Neural cell (in vitro differentiated cells): ENCODE measurements around the gene HS6ST1. TPM values are rescaled to one million over a fixed set of nuclear protein-coding genes. Genes with fewer than 3 reads are reported as not detected.
"Not testable (repeated sequence)": the region's sequence is repeated elsewhere in the genome, so short reads cannot be mapped to it uniquely, and the experiment has no call there.

ENCODE experiments used
- H2AFZ ChIP-seq: fragments of 200-600, 300-800 bp; sonication (generic), shearing (Covaris generic); 2 replicates; pipeline ENCODE4 v1.6.0; 2014; ENCODE audit warnings: low read depth, mild to moderate bottlenecking, antibody characterized with exemption, low read length, moderate library complexity
- H3F3A ChIP-seq: fragments of 200-600 bp; shearing (Covaris generic); 2 replicates; pipeline ENCODE4 v1.6.1; 2016; ENCODE audit warnings: mild to moderate bottlenecking, moderate library complexity, mixed read lengths, antibody characterized with exemption, low read length; ENCODE audit not compliant: insufficient read depth, poor library complexity, severe bottlenecking
- H3K27ac ChIP-seq: fragments of 200-600, 300-800 bp; sonication (generic), shearing (Covaris generic); 2 replicates; pipeline ENCODE4 v1.5.1; 2014; ENCODE audit warnings: mild to moderate bottlenecking, low read length, moderate library complexity
- H3K27me3 ChIP-seq: fragments of 300-800, 200-600 bp; sonication (generic), shearing (Covaris generic); 2 replicates; pipeline ENCODE4 v1.6.0; 2014; ENCODE audit warnings: mild to moderate bottlenecking, low read depth, low read length, moderate library complexity; ENCODE audit not compliant: insufficient read depth
- H3K36me3 ChIP-seq: fragments of 300-800, 200-600 bp; sonication (generic), shearing (Covaris generic); 2 replicates; pipeline ENCODE4 v1.5.1; 2014; ENCODE audit warnings: mild to moderate bottlenecking, antibody characterized with exemption, low read length, moderate library complexity; ENCODE audit not compliant: insufficient read depth
- H3K4me2 ChIP-seq: fragments of 300-800, 200-600 bp; sonication (generic), shearing (Covaris generic); 2 replicates; pipeline ENCODE4 v1.6.0; 2014; ENCODE audit warnings: mild to moderate bottlenecking, low read length
- H3K4me3 ChIP-seq: fragments of 300-800, 200-600 bp; sonication (generic), shearing (Covaris generic); 2 replicates; pipeline ENCODE4 v1.5.1; 2014; ENCODE audit warnings: mild to moderate bottlenecking, low read length, moderate library complexity
- H3K79me2 ChIP-seq: fragments of 200-600 bp; shearing (Covaris generic); replicated peaks from 2 replicates; pipeline ENCODE4 v1.6.0; 2014; ENCODE audit warnings: mild to moderate bottlenecking, low read length, moderate library complexity; ENCODE audit not compliant: insufficient read depth
- H3K9ac ChIP-seq: fragments of 300-800, 200-600 bp; sonication (generic), shearing (Covaris generic); 2 replicates; pipeline ENCODE4 v1.6.1; 2016; ENCODE audit warnings: mild to moderate bottlenecking, low read length, mixed read lengths
- H3K9me2 ChIP-seq: fragments of 200-600 bp; shearing (Covaris generic); 2 replicates; pipeline ENCODE4 v1.6.1; 2016; ENCODE audit warnings: mild to moderate bottlenecking, low read length, mixed read lengths; ENCODE audit not compliant: insufficient read depth
- H3K9me3 ChIP-seq: fragments of 200-600, 300-800 bp; sonication (generic), shearing (Covaris generic); 2 replicates; pipeline ENCODE4 v1.6.1; 2016; ENCODE audit warnings: mild to moderate bottlenecking, mixed run types, low read length, moderate library complexity, mixed read lengths
- H4K20me1 ChIP-seq: fragments of 200-600 bp; shearing (Covaris generic); 2 replicates; pipeline ENCODE4 v1.6.1; 2016; ENCODE audit warnings: mild to moderate bottlenecking, mixed run types; ENCODE audit not compliant: insufficient read depth
- CTCF ChIP-seq: fragments of 450-650 bp; IDR thresholded peaks from 2 replicates; pipeline ENCODE4 v1.5.1; 2014; ENCODE audit warnings: antibody characterized with exemption, mild to moderate bottlenecking, moderate library complexity; ENCODE audit not compliant: poor library complexity, severe bottlenecking
- EP300 ChIP-seq: fragments of 450-650 bp; conservative IDR thresholded peaks from 2 replicates; pipeline ENCODE4 v1.6.1; 2014; ENCODE audit warnings: antibody characterized with exemption, mild to moderate bottlenecking, moderate library complexity; ENCODE audit not compliant: poor library complexity, severe bottlenecking
- EZH2 ChIP-seq: fragments of 200-600, 300-800 bp; shearing (Covaris generic), sonication (generic); IDR thresholded peaks from 2 replicates; pipeline ENCODE4 v1.6.1; 2014; ENCODE audit warnings: antibody characterized with exemption, low read length, borderline replicate concordance, mild to moderate bottlenecking; ENCODE audit not compliant: insufficient read depth, poor library complexity, severe bottlenecking
- MXI1 ChIP-seq: fragments of 450-650 bp; conservative IDR thresholded peaks from 2 replicates; pipeline ENCODE4 v1.6.1; 2014; ENCODE audit warnings: antibody characterized with exemption, mild to moderate bottlenecking; ENCODE audit not compliant: poor library complexity, severe bottlenecking
- POLR2AphosphoS5 ChIP-seq: IDR thresholded peaks from 2 replicates; pipeline ENCODE4 v1.6.1; 2012
- RAD21 ChIP-seq: fragments of 450-650 bp; conservative IDR thresholded peaks from 2 replicates; pipeline ENCODE4 v1.6.1; 2014; ENCODE audit warnings: antibody characterized with exemption, mild to moderate bottlenecking, moderate library complexity
- REST ChIP-seq: IDR thresholded peaks from 2 replicates; pipeline ENCODE4 v1.6.1; 2012; ENCODE audit warnings: borderline replicate concordance
- SMC3 ChIP-seq: fragments of 450-650 bp; conservative IDR thresholded peaks from 2 replicates; pipeline ENCODE4 v1.6.1; 2014; ENCODE audit warnings: antibody characterized with exemption, mild to moderate bottlenecking, moderate library complexity; ENCODE audit not compliant: poor library complexity
- TAF1 ChIP-seq: IDR thresholded peaks from 2 replicates; pipeline ENCODE4 v1.6.1; 2012; ENCODE audit warnings: low read depth
- polyA plus RNA-seq: library from polyadenylated mRNA; depleted of rRNA; stranded (reverse); fragments of >200 nt; gene quantifications from 2 replicates; pipeline ENCODE4 v1.2.3, GENCODE V29; 2014

Gene HS6ST1
- polyA plus RNA-seq, 1 donor from 2014 or later: 44.1 TPM

- Histone ChIP-seq H3K36me3 (peaks cover 5% of the 10 kb centered on the region), H3K9me2 (no peaks in the 10 kb centered on the region), H4K20me1 (no peaks in the 10 kb centered on the region), H3K27ac (no peak overlapping the region), H3K4me3 (no peak overlapping the region), H3K79me2 (no peaks in the 10 kb centered on the region), H3K9ac (no peak overlapping the region), H3K9me3 (no peaks in the 10 kb centered on the region), H3K27me3 (no peaks in the 10 kb centered on the region), H2AFZ (no peak overlapping the region), H3K4me2 (no peak overlapping the region), H3F3A (no peaks in the 10 kb centered on the region)
- TF ChIP-seq EZH2: no peak
- TF ChIP-seq TAF1: no peak
- TF ChIP-seq CTCF: no peak
- TF ChIP-seq MXI1: no peak
- TF ChIP-seq POLR2AphosphoS5: no peak
- TF ChIP-seq SMC3: no peak
- TF ChIP-seq REST: no peak
- no peak for TF ChIP-seq EP300
- TF ChIP-seq RAD21: no peak
Observed at GRCh38 chr2:128269063-128269989, 49.3 kb downstream of the HS6ST1 start.

GRCh38 chr2:128268611-128269010 is 50.1 kb downstream of the HS6ST1 start:
- not testable (repeated sequence) for H3K79me2 ChIP-seq, H3K4me3 ChIP-seq, H3K27ac ChIP-seq, H3K9ac ChIP-seq, H4K20me1 ChIP-seq, H3K4me2 ChIP-seq, H3F3A ChIP-seq, H3K9me3 ChIP-seq, H3K36me3 ChIP-seq, H3K9me2 ChIP-seq, H3K27me3 ChIP-seq, H2AFZ ChIP-seq

- H3K9ac ChIP-seq, H3F3A ChIP-seq, H3K27ac ChIP-seq, H3K36me3 ChIP-seq, H2AFZ ChIP-seq, H3K4me3 ChIP-seq, H3K9me3 ChIP-seq, H3K27me3 ChIP-seq, H4K20me1 ChIP-seq, H3K9me2 ChIP-seq, H3K4me2 ChIP-seq, H3K79me2 ChIP-seq: not testable (repeated sequence)
Observed at GRCh38 chr2:128268145-128268544, 50.5 kb downstream of the HS6ST1 start.

GRCh38 chr2:128267649-128268048 is 51.0 kb downstream of the HS6ST1 start:
- not testable (repeated sequence) for H3K4me2 ChIP-seq, H3K9me3 ChIP-seq, H3K9me2 ChIP-seq, H2AFZ ChIP-seq, H3K27me3 ChIP-seq, H3K9ac ChIP-seq, H3K27ac ChIP-seq, H4K20me1 ChIP-seq, H3K4me3 ChIP-seq, H3K36me3 ChIP-seq, H3K79me2 ChIP-seq, H3F3A ChIP-seq

- not testable (repeated sequence) for H3K79me2 ChIP-seq, H4K20me1 ChIP-seq, H3K9me2 ChIP-seq, H3K27ac ChIP-seq, H3K4me2 ChIP-seq, H3K27me3 ChIP-seq, H3K9ac ChIP-seq, H3K4me3 ChIP-seq, H3F3A ChIP-seq, H2AFZ ChIP-seq, H3K9me3 ChIP-seq, H3K36me3 ChIP-seq
Observed at GRCh38 chr2:128267197-128267596, 51.5 kb downstream of the HS6ST1 start.
